ENCODE measurements around the gene UBE2C.
A peak's percentile ranks its signal among the peaks of the same experiment; 100 is the strongest.
"Not testable (repeated sequence)": the region's sequence is repeated elsewhere in the genome, so short reads cannot be mapped to it uniquely, and the experiment has no call there.

The UBE2C gene

GRCh38 chr20:45798935-45799642, 13.4 kb upstream of the UBE2C start:
- peak; percentile 13 to 48 for DNase-seq

GRCh38 chr20:45801851-45802250, 10.6 kb upstream of the UBE2C start:
- no peak for DNase-seq

- no peak for DNase-seq
Measured at GRCh38 chr20:45810191-45810970, 2.1 kb upstream of the UBE2C start.

- no peak for DNase-seq
Measured at GRCh38 chr20:45813006-45813340, 529 bp downstream of the UBE2C start.

- DNase-seq: no peak
Measured at GRCh38 chr20:45813489-45813888, 1.0 kb downstream of the UBE2C start.

GRCh38 chr20:45814314-45814713, 1.9 kb downstream of the UBE2C start:
- no peak for DNase-seq

- no peak for DNase-seq
Measured at GRCh38 chr20:45816951-45817350, 4.5 kb downstream of the UBE2C start.

- no peak for DNase-seq
Measured at GRCh38 chr20:45817376-45818194, 5.1 kb downstream of the UBE2C start.

- DNase-seq: no peak
Measured at GRCh38 chr20:45818239-45818638, 5.8 kb downstream of the UBE2C start.

GRCh38 chr20:45819466-45819865, 7.0 kb downstream of the UBE2C start:
- DNase-seq: no peak

- no peak for DNase-seq
Measured at GRCh38 chr20:45821947-45822346, 9.5 kb downstream of the UBE2C start.

- peak in 1 of 2 experiments; percentile 23 for DNase-seq
Measured at GRCh38 chr20:45822857-45823256, 10.4 kb downstream of the UBE2C start.

- no peak for DNase-seq
Measured at GRCh38 chr20:45823949-45824835, 11.7 kb downstream of the UBE2C start.

GRCh38 chr20:45826381-45827019, 14.1 kb downstream of the UBE2C start:
- no peak for DNase-seq

GRCh38 chr20:45827030-45827652, 14.7 kb downstream of the UBE2C start, which contains the start of gene TNNC2:
TNNC2 (minus strand) TSS chr20:45827312; CDS start chr20:45827248, 64 bp downstream.
- DNase-seq: no peak

GRCh38 chr20:45827712-45828111, 15.3 kb downstream of the UBE2C start:
- DNase-seq: no peak

GRCh38 chr20:45828589-45828988, 16.1 kb downstream of the UBE2C start:
- no peak for DNase-seq

- not testable (repeated sequence) for DNase-seq
Measured at GRCh38 chr20:45829673-45830106, 17.2 kb downstream of the UBE2C start.

GRCh38 chr20:45832619-45833018, 20.2 kb downstream of the UBE2C start:
- DNase-seq: no peak

- peak; percentile 25 to 61 for DNase-seq
Measured at GRCh38 chr20:45833030-45833882, 20.8 kb downstream of the UBE2C start, which contains the start of gene SNX21. SNX21 (plus strand) TSS chr20:45833799; CDS start chr20:45833920, 121 bp downstream.
